ENCODE measurements around the gene CYYR1. TPM values are rescaled to one million over a fixed set of nuclear protein-coding genes. Genes with fewer than 3 reads are reported as not detected.

Gene CYYR1
- 1.5 to 2.2 TPM (median 1.9 TPM) in 3 replicates for polyA plus RNA-seq
- 0.79 TPM for polyA plus RNA-seq (2011; ENCODE audit: low read depth)
- polyA plus RNA-seq (2011; cell fraction: cytosol; rRNA removed) = 1.7 and 1.9 TPM in 2 replicates
- polyA plus RNA-seq (2011; cell fraction: nucleus; rRNA removed) = 1.3 TPM in 2 replicates
- polyA plus RNA-seq (2012; ENCODE audit: low replicate concordance) = 2.2 and 2.3 TPM in 2 replicates
- 1.3 to 3.0 TPM (median 1.5 TPM) in 3 replicates for polyA minus RNA-seq
- 1.2 TPM for polyA minus RNA-seq (2011; cell fraction: cytosol; rRNA and poly(A)+ RNA removed)
- 0.47 and 0.53 TPM in 2 replicates for polyA minus RNA-seq (2011; cell fraction: nucleus; rRNA and poly(A)+ RNA removed)

DNA sequence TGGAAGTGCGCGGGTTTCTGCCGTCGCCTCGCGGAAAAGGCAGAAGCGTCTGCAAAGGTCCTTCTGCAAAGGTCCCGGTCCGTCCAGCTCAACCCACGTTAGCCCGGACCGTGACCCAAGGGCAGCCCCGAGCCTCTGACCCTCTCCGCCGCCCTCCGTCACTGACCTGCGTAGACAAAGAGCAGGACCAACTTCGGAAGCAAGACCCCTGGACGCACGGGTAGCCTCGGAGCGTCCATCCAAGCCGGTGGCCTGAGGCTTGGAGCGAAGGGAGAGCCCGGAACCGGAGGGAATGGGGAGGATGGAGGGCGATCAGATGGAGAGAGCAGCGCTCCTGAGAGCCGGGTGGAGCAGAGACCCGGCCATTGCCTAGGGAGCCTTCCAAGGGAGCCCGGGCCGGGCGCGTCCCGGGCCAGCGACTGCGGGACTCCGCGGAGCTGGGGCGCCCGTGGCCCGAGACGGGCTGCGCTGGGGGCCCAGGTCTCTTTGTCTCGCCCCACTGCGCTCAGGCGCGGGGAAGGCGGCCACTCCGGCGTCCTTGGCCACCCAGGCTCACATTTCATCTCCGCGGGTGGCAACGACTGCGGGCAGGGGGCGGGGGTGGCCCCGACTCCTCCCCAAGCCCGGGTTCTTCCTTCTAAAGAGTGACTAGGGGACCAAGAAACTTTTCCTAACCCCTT, at the start of gene CYYR1:
CYYR1 (minus strand) TSS at position 585 of the 680 bp plus-strand sequence; CDS start at position 239, 346 bp downstream.
- H3K79me2 ChIP-seq (ENCODE audit: control insufficient read depth, insufficient read depth, low read length) = no peaks in the 10 kb centered on the region
- no peaks in the 10 kb centered on the region for H4K20me1 ChIP-seq (ENCODE audit: control insufficient read depth, extremely low read depth, insufficient read depth, low read length)
- H3K4me2 ChIP-seq (ENCODE audit: control insufficient read depth, extremely low read depth, insufficient read depth, low read depth, low read length) = peak within 1 kb of the TSS; percentile 92
- H3K4me1 ChIP-seq (ENCODE audit: control insufficient read depth, extremely low read depth, insufficient read depth, low read length) = peaks cover 2% of the 10 kb centered on the region
- H3K9me1 ChIP-seq (ENCODE audit: control insufficient read depth, extremely low read depth, insufficient read depth, low read length) = no peaks in the 10 kb centered on the region
- H3K9ac ChIP-seq (ENCODE audit: control insufficient read depth, extremely low read depth, insufficient read depth, low read length) = peak within 1 kb of the TSS; percentile 71
- peak within 1 kb of the TSS; percentile 95 for H2AFZ ChIP-seq (ENCODE audit: control insufficient read depth, low read length)
- no peak for TF ChIP-seq EZH2 (IDR thresholded peaks at IDR 0.05; ENCODE audit: low read length)
- no peak for FAIRE-seq
- H3K27ac ChIP-seq (ENCODE audit: control insufficient read depth, insufficient read depth, low read length) = no peak within 1 kb of the TSS
- dilution Hi-C loops (cut with MboI; ENCODE audit: extremely low pct_ligation_motif_present, low sequenced_read_pairs) = no loop called here
- no peak for DNase-seq (ENCODE audit: low read depth, low spot score)
- H3K4me3 ChIP-seq (ENCODE audit: control insufficient read depth in 2 of 3, extremely low read depth in 1 of 3, insufficient read depth in 2 of 3, low read depth in 1 of 3, low read length in 3 of 3) = peak within 1 kb of the TSS; percentile 60 to 77 (median 75)
- no peaks in the 10 kb centered on the region for H3K27me3 ChIP-seq (ENCODE audit: control insufficient read depth, extremely low read depth, insufficient read depth, low read length)
- H3K9me3 ChIP-seq (ENCODE audit: control insufficient read depth, low read depth, low read length) = no peaks in the 10 kb centered on the region
- H3K36me3 ChIP-seq (ENCODE audit: control insufficient read depth in 2 of 2, extremely low read depth in 1 of 2, insufficient read depth in 2 of 2, low read length in 2 of 2) = no peaks in the 10 kb centered on the region

DNA sequence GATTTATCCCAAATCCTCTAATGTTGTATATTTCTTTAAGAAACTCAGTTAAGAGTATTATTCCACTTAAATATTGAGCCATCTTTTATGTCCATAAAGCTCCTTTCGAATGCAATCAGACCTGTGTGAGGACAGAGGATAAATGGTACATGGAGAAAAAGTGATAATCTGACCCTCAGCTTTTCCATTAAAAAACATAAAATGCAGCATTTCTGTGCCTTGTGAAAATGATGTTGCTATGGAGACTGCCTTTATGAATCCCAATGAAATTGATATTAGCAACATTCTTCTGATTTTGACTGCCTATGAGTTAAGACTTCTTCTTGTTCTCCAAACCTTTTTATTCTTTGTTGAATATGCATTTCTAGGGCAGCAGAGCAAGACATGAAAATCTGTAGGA, 44.1 kb upstream of the CYYR1 start:
- no peaks in the 10 kb centered on the region for H3K36me3 ChIP-seq (ENCODE audit: control insufficient read depth in 2 of 2, extremely low read depth in 1 of 2, insufficient read depth in 2 of 2, low read length in 2 of 2)
- DNase-seq (ENCODE audit: low read depth, low spot score) = no peak
- no peak overlapping the region for H3K9ac ChIP-seq (ENCODE audit: control insufficient read depth, extremely low read depth, insufficient read depth, low read length)
- H3K9me1 ChIP-seq (ENCODE audit: control insufficient read depth, extremely low read depth, insufficient read depth, low read length) = no peaks in the 10 kb centered on the region
- H3K4me1 ChIP-seq (ENCODE audit: control insufficient read depth, extremely low read depth, insufficient read depth, low read length) = no peaks in the 10 kb centered on the region
- no peaks in the 10 kb centered on the region for H3K27me3 ChIP-seq (ENCODE audit: control insufficient read depth, extremely low read depth, insufficient read depth, low read length)
- no peak overlapping the region for H3K4me3 ChIP-seq (ENCODE audit: control insufficient read depth in 2 of 3, extremely low read depth in 1 of 3, insufficient read depth in 2 of 3, low read depth in 1 of 3, low read length in 3 of 3)
- no peaks in the 10 kb centered on the region for H3K79me2 ChIP-seq (ENCODE audit: control insufficient read depth, insufficient read depth, low read length)
- no peak overlapping the region for H3K4me2 ChIP-seq (ENCODE audit: control insufficient read depth, extremely low read depth, insufficient read depth, low read depth, low read length)
- no peak overlapping the region for H3K27ac ChIP-seq (ENCODE audit: control insufficient read depth, insufficient read depth, low read length)
- TF ChIP-seq EZH2 (IDR thresholded peaks at IDR 0.05; ENCODE audit: low read length) = no peak
- TF ChIP-seq, protein P1, sequence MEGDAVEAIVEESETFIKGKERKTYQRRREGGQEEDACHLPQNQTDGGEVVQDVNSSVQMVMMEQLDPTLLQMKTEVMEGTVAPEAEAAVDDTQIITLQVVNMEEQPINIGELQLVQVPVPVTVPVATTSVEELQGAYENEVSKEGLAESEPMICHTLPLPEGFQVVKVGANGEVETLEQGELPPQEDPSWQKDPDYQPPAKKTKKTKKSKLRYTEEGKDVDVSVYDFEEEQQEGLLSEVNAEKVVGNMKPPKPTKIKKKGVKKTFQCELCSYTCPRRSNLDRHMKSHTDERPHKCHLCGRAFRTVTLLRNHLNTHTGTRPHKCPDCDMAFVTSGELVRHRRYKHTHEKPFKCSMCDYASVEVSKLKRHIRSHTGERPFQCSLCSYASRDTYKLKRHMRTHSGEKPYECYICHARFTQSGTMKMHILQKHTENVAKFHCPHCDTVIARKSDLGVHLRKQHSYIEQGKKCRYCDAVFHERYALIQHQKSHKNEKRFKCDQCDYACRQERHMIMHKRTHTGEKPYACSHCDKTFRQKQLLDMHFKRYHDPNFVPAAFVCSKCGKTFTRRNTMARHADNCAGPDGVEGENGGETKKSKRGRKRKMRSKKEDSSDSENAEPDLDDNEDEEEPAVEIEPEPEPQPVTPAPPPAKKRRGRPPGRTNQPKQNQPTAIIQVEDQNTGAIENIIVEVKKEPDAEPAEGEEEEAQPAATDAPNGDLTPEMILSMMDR (optimal IDR thresholded peaks at IDR 0.05 in 1 of 3, IDR thresholded peaks at IDR 0.05 in 1 of 3, conservative IDR thresholded peaks at IDR 0.05 in 1 of 3; ENCODE audit: extremely low read depth in 1 of 3, insufficient read depth in 2 of 3, low read length in 3 of 3) = no peak
- FAIRE-seq = no peak
- H2AFZ ChIP-seq (ENCODE audit: control insufficient read depth, low read length) = no peak overlapping the region
- no peaks in the 10 kb centered on the region for H3K9me3 ChIP-seq (ENCODE audit: control insufficient read depth, low read depth, low read length)
- dilution Hi-C loops (cut with MboI; ENCODE audit: extremely low pct_ligation_motif_present, low sequenced_read_pairs) = no loop called here
- H4K20me1 ChIP-seq (ENCODE audit: control insufficient read depth, extremely low read depth, insufficient read depth, low read length) = no peaks in the 10 kb centered on the region

All from keratinocyte (primary cell).